HCT116 (cell line): ENCODE results near the gene IP6K3. TPM values are rescaled to one million over a fixed set of nuclear protein-coding genes. Genes with fewer than 3 reads are reported as not detected.

Experiments used
- ATAC-seq: fragments of 200-7000 bp; cut with Tn5 transposase; 2 replicates; pipeline ENCODE4 v1.9.1; 2020; ENCODE audit warnings: mild to moderate bottlenecking, moderate library complexity
- BruUV-seq: library from RNA; stranded (reverse); fragments of 400-500 nt; replicated peaks from 2 replicates; lab custom pipeline; 2021; lab: Mats Ljungman, UMichigan
- CTCF ChIA-PET: fragments of 300-600 bp; sonication (Branson Sonifier 250); formaldehyde crosslinking; loops from one replicate; lab custom pipeline; 2021; ENCODE audit warnings: antibody characterized with exemption; lab: Charles Lee
- POLR2A ChIA-PET: fragments of 300-600, 350-600 bp; sonication (Branson Sonifier 250); formaldehyde crosslinking; loops from one replicate; lab custom pipeline; 2021; ENCODE audit warnings: antibody characterized with exemption; lab: Charles Lee
- RAD21 ChIA-PET, 2 experiments: fragments of 300-600 bp; sonication (Branson Sonifier 250); formaldehyde crosslinking; loops; one replicate each; lab custom pipeline; 2023; ENCODE audit warnings: low total read pairs in 2 of 2; ENCODE audit not compliant: uncharacterized antibody in 2 of 2, unreplicated experiment in 2 of 2, low non-redundant PET in 1 of 2; lab: Charles Lee
- DNase-seq: peaks from one replicate; pipeline ENCODE4 v3.0.0-alpha.2; 2010; ENCODE audit warnings: low read depth, low spot score
- H2AFZ ChIP-seq: fragments of 200-600 bp; shearing (Covaris generic), sonication (generic); 2 replicates; pipeline ENCODE4 v1.6.1; 2017; ENCODE audit warnings: low read depth, mixed run types, mixed read lengths, antibody characterized with exemption, low read length; ENCODE audit not compliant: poor library complexity, severe bottlenecking
- H3K27ac ChIP-seq: 2 replicates; pipeline ENCODE4 v1.5.1; 2012; ENCODE audit warnings: low read depth, low read length
- H3K27me3 ChIP-seq: fragments of 200-600 bp; sonication (generic); 2 replicates; pipeline ENCODE4 v1.6.1; 2016; ENCODE audit warnings: mixed run types, low read length, mixed read lengths; ENCODE audit not compliant: insufficient read depth
- H3K36me3 ChIP-seq, 2 experiments: fragments of 200-500 bp in 1 of 2; fragments of 200-600 bp in 1 of 2; sonication (Bioruptor generic) in 1 of 2; sonication (generic) in 1 of 2; 2 replicates each; pipeline versions ENCODE4 v1.5.1 to v1.6.1; 2014 to 2016; ENCODE audit warnings: low read length in 2 of 2, inconsistent platforms in 1 of 2, mixed read lengths in 1 of 2, mixed run types in 1 of 2; ENCODE audit not compliant: insufficient read depth in 2 of 2, control insufficient read depth in 1 of 2
- H3K4me1 ChIP-seq, 2 experiments: fragments of 200-600 bp in 1 of 2; sonication (generic) in 1 of 2; 2 replicates each; pipeline versions ENCODE4 v1.5.1 to v1.6.1; 2012 to 2017; ENCODE audit warnings: low read length in 2 of 2, inconsistent platforms in 1 of 2, mild to moderate bottlenecking in 1 of 2, mixed read lengths in 1 of 2, mixed run types in 1 of 2, moderate library complexity in 1 of 2; ENCODE audit not compliant: insufficient read depth in 2 of 2, control insufficient read depth in 1 of 2
- H3K4me2 ChIP-seq: fragments of 200-600 bp; sonication (generic); 2 replicates; pipeline ENCODE4 v1.6.1; 2017; ENCODE audit warnings: mixed run types, low read length, mixed read lengths
- H3K4me3 ChIP-seq, 2 experiments: fragments of 200-600 bp in 1 of 2; sonication (generic) in 1 of 2; replicated peaks in 1 of 2; 2 replicates each; pipeline ENCODE4 v1.5.1; 2011 to 2016; ENCODE audit warnings: low read length in 2 of 2, control low read depth in 1 of 2, low read depth in 1 of 2, mild to moderate bottlenecking in 1 of 2, mixed read lengths in 1 of 2, mixed run types in 1 of 2
- H3K79me2 ChIP-seq: fragments of 200-600 bp; sonication (generic); 2 replicates; pipeline ENCODE4 v1.6.1; 2017; ENCODE audit warnings: mild to moderate bottlenecking, mixed run types, low read length, moderate library complexity, mixed read lengths; ENCODE audit not compliant: insufficient read depth
- H3K9ac ChIP-seq: fragments of 200-600 bp; sonication (generic); 2 replicates; pipeline ENCODE4 v1.6.1; 2016; ENCODE audit warnings: low read length, mixed read lengths
- H3K9me2 ChIP-seq: fragments of 200-600 bp; sonication (generic), shearing (Covaris generic); 2 replicates; pipeline ENCODE4 v1.6.1; 2017; ENCODE audit warnings: mixed run types, mild to moderate bottlenecking, moderate library complexity; ENCODE audit not compliant: insufficient read depth
- H3K9me3 ChIP-seq, 2 experiments: fragments of 200-500 bp in 1 of 2; fragments of 200-600 bp in 1 of 2; sonication (Bioruptor generic) in 1 of 2; sonication (generic) in 1 of 2; 2 replicates each; pipeline ENCODE4 v1.6.1; 2014 to 2017; ENCODE audit warnings: low read length in 2 of 2, mixed read lengths in 2 of 2, inconsistent platforms in 1 of 2, low read depth in 1 of 2, mild to moderate bottlenecking in 1 of 2, mixed run types in 1 of 2, moderate library complexity in 1 of 2; ENCODE audit not compliant: control insufficient read depth in 1 of 2, insufficient read depth in 1 of 2
- H4K20me1 ChIP-seq: fragments of 200-600 bp; sonication (generic), shearing (Covaris generic); 2 replicates; pipeline ENCODE4 v1.6.1; 2017; ENCODE audit warnings: mixed run types, mild to moderate bottlenecking, moderate library complexity; ENCODE audit not compliant: insufficient read depth
- CEBPB ChIP-seq: IDR thresholded peaks from 2 replicates; pipeline ENCODE4 v1.6.1; 2012; ENCODE audit warnings: low read depth
- EGR1 ChIP-seq: IDR thresholded peaks from 2 replicates; pipeline ENCODE4 v1.6.1; 2012; ENCODE audit warnings: low read depth
- ELF1 ChIP-seq: IDR thresholded peaks from 2 replicates; pipeline ENCODE4 v1.6.1; 2012; ENCODE audit warnings: low read depth, borderline replicate concordance
- EZH2 ChIP-seq: fragments of 200-600 bp; sonication (generic); IDR thresholded peaks from 2 replicates; pipeline ENCODE4 v1.6.1; 2017; ENCODE audit warnings: antibody characterized with exemption, mixed run types
- EZH2phosphoT487 ChIP-seq: fragments of 200-600 bp; IDR thresholded peaks from 2 replicates; pipeline ENCODE4 v1.6.1; 2018; ENCODE audit warnings: antibody characterized with exemption, borderline replicate concordance
- FOSL1 ChIP-seq: IDR thresholded peaks from 2 replicates; pipeline ENCODE4 v1.6.1; 2012; ENCODE audit warnings: low read depth
- JUND ChIP-seq: IDR thresholded peaks from 2 replicates; pipeline ENCODE4 v1.6.1; 2012
- POLR2A ChIP-seq: IDR thresholded peaks from 2 replicates; pipeline ENCODE4 v1.7.0; 2011; ENCODE audit warnings: borderline replicate concordance; ENCODE audit not compliant: insufficient read depth, insufficient read length; ENCODE audit errors: extremely low read depth
- POLR2AphosphoS5 ChIP-seq: IDR thresholded peaks from 2 replicates; pipeline ENCODE4 v1.6.1; 2011; ENCODE audit warnings: mild to moderate bottlenecking, low read depth, low read length, moderate library complexity
- RAD21 ChIP-seq: IDR thresholded peaks from 2 replicates; pipeline ENCODE4 v1.6.1; 2012; ENCODE audit warnings: low read depth, mild to moderate bottlenecking
- SIN3A ChIP-seq: IDR thresholded peaks from 2 replicates; pipeline ENCODE4 v1.6.1; 2012; ENCODE audit warnings: low read depth
- SP1 ChIP-seq: IDR thresholded peaks from 2 replicates; pipeline ENCODE4 v1.6.1; 2012; ENCODE audit warnings: low read depth
- SRF ChIP-seq: IDR thresholded peaks from 2 replicates; pipeline ENCODE4 v1.6.1; 2012; ENCODE audit warnings: low read depth
- TCF7L2 ChIP-seq: IDR thresholded peaks from 2 replicates; pipeline ENCODE4 v1.7.0; 2011; ENCODE audit warnings: borderline replicate concordance, inconsistent platforms; ENCODE audit not compliant: insufficient read depth, insufficient read length; ENCODE audit errors: extremely low read depth
- YY1 ChIP-seq: IDR thresholded peaks from 2 replicates; pipeline ENCODE4 v1.6.1; 2011; ENCODE audit warnings: low read length, low read depth, moderate library complexity, mild to moderate bottlenecking; ENCODE audit not compliant: insufficient replicate concordance; ENCODE audit errors: extremely low read depth
- ZFX ChIP-seq: fragments of 450-650 bp; IDR thresholded peaks from 2 replicates; pipeline ENCODE4 v1.6.1; 2017
- ZNF274 ChIP-seq: fragments of 200-500 bp; sonication (Bioruptor generic); IDR thresholded peaks from 2 replicates; pipeline ENCODE4 v1.6.1; 2014; ENCODE audit warnings: mild to moderate bottlenecking, low read depth, low read length, inconsistent platforms
- intact Hi-C: fragments of 100-400 bp; cut with micrococcal nuclease; formaldehyde crosslinking; loops from 2 replicates; pipeline ENCODE4 v1.10.0; 2022
- total RNA-seq: library from RNA; stranded (reverse); gene quantifications from one replicate; pipeline ENCODE4 v1.2.1, GENCODE V29; 2021; ENCODE audit not compliant: unreplicated experiment
- TF ChIP-seq, protein P1 (sequence below): IDR thresholded peaks from 2 replicates; pipeline ENCODE4 v1.6.1; 2012
- TF ChIP-seq, protein P2 (sequence below), 3 experiments: fragments of 200-600 bp in 1 of 3; sonication (generic) in 1 of 3; IDR thresholded peaks in 2 of 3; conservative IDR thresholded peaks in 1 of 3; 2 replicates each; pipeline ENCODE4 v1.5.1; 2012 to 2017; ENCODE audit warnings: low read depth in 2 of 3, low read length in 2 of 3, antibody characterized with exemption in 1 of 3, borderline replicate concordance in 1 of 3, control low read depth in 1 of 3, mild to moderate bottlenecking in 1 of 3, mixed read lengths in 1 of 3, mixed run types in 1 of 3, moderate library complexity in 1 of 3; ENCODE audit not compliant: insufficient read depth in 1 of 3

The IP6K3 gene
- total RNA-seq, 1 experiment from 2014 or later = not detected

DNA sequence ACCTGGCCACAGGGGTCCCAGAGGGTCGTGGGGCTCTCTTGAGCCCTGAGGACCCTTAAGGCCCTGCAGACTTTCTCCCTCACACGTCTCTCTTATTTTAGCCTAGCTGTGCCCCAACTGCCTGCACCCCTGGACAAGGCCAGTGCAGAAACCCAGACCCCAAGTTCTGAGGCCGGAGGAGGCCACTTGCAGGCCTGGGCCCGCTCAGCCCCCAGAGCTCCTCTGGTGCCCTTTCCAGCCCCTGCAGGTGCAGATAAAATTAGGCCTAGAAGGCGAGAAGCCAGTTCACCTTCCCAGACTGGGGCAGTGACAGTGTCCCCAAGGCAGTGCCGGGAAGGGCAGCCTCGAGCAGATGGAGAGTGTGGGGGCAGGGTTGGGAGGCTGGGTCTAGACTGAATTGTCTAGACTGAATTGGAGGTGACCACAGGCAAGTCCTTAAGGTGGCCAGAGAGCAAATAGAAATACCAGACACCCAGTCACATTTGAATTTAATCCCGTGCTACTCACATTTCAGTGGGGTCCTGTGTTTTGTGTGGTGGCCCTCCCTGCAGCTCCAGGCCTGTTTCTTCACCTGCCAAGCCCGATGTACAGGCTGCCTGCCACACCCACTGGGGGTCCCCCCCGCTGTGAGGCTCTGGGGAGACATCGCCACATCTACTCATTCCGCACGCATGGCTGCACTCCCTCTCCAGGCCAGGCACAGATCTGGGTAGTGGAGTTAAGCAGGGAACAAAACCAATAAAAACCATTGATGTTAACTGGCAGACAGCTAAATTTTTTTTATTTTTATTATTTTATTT lies 8.6 kb upstream of the IP6K3 start:
- no peaks in the 10 kb centered on the region for H4K20me1 ChIP-seq
- H3K4me1 ChIP-seq = peaks cover 13 to 23% of the 10 kb centered on the region in 2 experiments; a peak in 3 of 4 replicates
- no peaks in the 10 kb centered on the region for H3K9me3 ChIP-seq
- H3K27ac ChIP-seq = no peak overlapping the region
- H3K9me2 ChIP-seq = no peaks in the 10 kb centered on the region
- no TSS peak for BruUV-seq
- no peak for DNase-seq
- TF ChIP-seq FOSL1 (no peak), ELF1 (no peak), TCF7L2 (no peak), ZNF274 (no peak), EGR1 (no peak), RAD21 (no peak), POLR2AphosphoS5 (no peak), SIN3A (no peak), CEBPB (no peak), SP1 (no peak), POLR2A (no peak), JUND (no peak), EZH2 (no peak), ZFX (no peak), SRF (no peak), YY1 (no peak), EZH2phosphoT487 (no peak)
- TF ChIP-seq, protein P1, sequence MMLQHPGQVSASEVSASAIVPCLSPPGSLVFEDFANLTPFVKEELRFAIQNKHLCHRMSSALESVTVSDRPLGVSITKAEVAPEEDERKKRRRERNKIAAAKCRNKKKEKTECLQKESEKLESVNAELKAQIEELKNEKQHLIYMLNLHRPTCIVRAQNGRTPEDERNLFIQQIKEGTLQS = no peak
- TF ChIP-seq, protein P2, sequence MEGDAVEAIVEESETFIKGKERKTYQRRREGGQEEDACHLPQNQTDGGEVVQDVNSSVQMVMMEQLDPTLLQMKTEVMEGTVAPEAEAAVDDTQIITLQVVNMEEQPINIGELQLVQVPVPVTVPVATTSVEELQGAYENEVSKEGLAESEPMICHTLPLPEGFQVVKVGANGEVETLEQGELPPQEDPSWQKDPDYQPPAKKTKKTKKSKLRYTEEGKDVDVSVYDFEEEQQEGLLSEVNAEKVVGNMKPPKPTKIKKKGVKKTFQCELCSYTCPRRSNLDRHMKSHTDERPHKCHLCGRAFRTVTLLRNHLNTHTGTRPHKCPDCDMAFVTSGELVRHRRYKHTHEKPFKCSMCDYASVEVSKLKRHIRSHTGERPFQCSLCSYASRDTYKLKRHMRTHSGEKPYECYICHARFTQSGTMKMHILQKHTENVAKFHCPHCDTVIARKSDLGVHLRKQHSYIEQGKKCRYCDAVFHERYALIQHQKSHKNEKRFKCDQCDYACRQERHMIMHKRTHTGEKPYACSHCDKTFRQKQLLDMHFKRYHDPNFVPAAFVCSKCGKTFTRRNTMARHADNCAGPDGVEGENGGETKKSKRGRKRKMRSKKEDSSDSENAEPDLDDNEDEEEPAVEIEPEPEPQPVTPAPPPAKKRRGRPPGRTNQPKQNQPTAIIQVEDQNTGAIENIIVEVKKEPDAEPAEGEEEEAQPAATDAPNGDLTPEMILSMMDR (IDR thresholded peaks at IDR 0.05 in 2 of 3, conservative IDR thresholded peaks at IDR 0.05 in 1 of 3; ENCODE audit: borderline replicate concordance in 1 of 3, insufficient read depth in 1 of 3, low read depth in 2 of 3, low read length in 2 of 3) = no peak
- ChIA-PET POLR2A (no interaction called here), CTCF (no interaction called here), RAD21 (no interaction called here)
- intact Hi-C loops = no loop called here
- H3K9ac ChIP-seq = no peak overlapping the region
- H3K36me3 ChIP-seq = no peaks in the 10 kb centered on the region
- H3K4me3 ChIP-seq = no peak overlapping the region
- H3K27me3 ChIP-seq = no peaks in the 10 kb centered on the region
- no peak overlapping the region for H2AFZ ChIP-seq
- H3K79me2 ChIP-seq = no peaks in the 10 kb centered on the region
- H3K4me2 ChIP-seq = no peak overlapping the region
- no peak for ATAC-seq
